Astrocyte of the spinal cord (primary cell): ENCODE data around the gene NPAS2.

Experiments used
- DNase-seq: peaks from one replicate; pipeline ENCODE4 v3.0.0; 2011; ENCODE audit warnings: low read depth, low spot score
- H3K4me3 ChIP-seq: 2 replicates; pipeline ENCODE4 v1.5.1; 2011; ENCODE audit warnings: low read depth, mild to moderate bottlenecking, low read length, moderate library complexity
- CTCF ChIP-seq: IDR thresholded peaks from 2 replicates; pipeline ENCODE4 v1.5.1; 2012; ENCODE audit warnings: low read depth, mild to moderate bottlenecking, low read length, inconsistent platforms
- in situ Hi-C: cut with HindIII; loops from 2 replicates; pipeline ENCODE4 v1.10.0; 2017; ENCODE audit warnings: low sequenced_read_pairs

The NPAS2 gene

GRCh38 chr2:100984892-100985307, 165.0 kb downstream of the NPAS2 start:
- peak; percentile 85 for TF ChIP-seq CTCF
- H3K4me3 ChIP-seq: no peak overlapping the region

GRCh38 chr2:100986157-100986556, 166.2 kb downstream of the NPAS2 start:
- TF ChIP-seq CTCF: no peak
- H3K4me3 ChIP-seq: no peak overlapping the region
- in situ Hi-C loops: no loop called here
- no peak for DNase-seq

More at GRCh38 chr2:100984892-100985307, 165.0 kb downstream of the NPAS2 start:
- in situ Hi-C loops: no loop called here
- peak; percentile 73 for DNase-seq

- DNase-seq: no peak
- TF ChIP-seq CTCF: no peak
- in situ Hi-C loops: no loop called here
- H3K4me3 ChIP-seq: no peak overlapping the region
Observed at GRCh38 chr2:100987536-100987935, 167.6 kb downstream of the NPAS2 start.

GRCh38 chr2:100987974-100988373, 168.0 kb downstream of the NPAS2 start:
- DNase-seq: no peak

GRCh38 chr2:100988630-100989417, 168.9 kb downstream of the NPAS2 start:
- TF ChIP-seq CTCF: no peak
- in situ Hi-C loops: no loop called here
- H3K4me3 ChIP-seq: no peak overlapping the region
- DNase-seq: no peak

More at GRCh38 chr2:100987974-100988373, 168.0 kb downstream of the NPAS2 start:
- TF ChIP-seq CTCF: no peak
- in situ Hi-C loops: no loop called here
- no peak overlapping the region for H3K4me3 ChIP-seq

- H3K4me3 ChIP-seq: no peak overlapping the region
- in situ Hi-C loops: no loop called here
- no peak for DNase-seq
- TF ChIP-seq CTCF: no peak
Observed at GRCh38 chr2:100989666-100990065, 169.7 kb downstream of the NPAS2 start.
